Type B pancreatic cell (in vitro differentiated cells): ENCODE results near the gene CABCOCO1. TPM values are rescaled to one million over a fixed set of nuclear protein-coding genes. Genes with fewer than 3 reads are reported as not detected.
A peak's percentile ranks its signal among the peaks of the same experiment; 100 is the strongest.

Experiments
- DNase-seq: peaks from one replicate; pipeline ENCODE4 v3.0.0; 2021; ENCODE audit warnings: mixed read lengths; ENCODE audit not compliant: unreplicated experiment; ENCODE audit errors: extremely low spot score
- H3K27ac Mint-ChIP-seq: 2 replicates; pipeline ENCODE4 v1.8.0; 2021; ENCODE audit warnings: mild to moderate bottlenecking, mixed read lengths
- H3K27me3 Mint-ChIP-seq: 2 replicates; pipeline ENCODE4 v1.8.0; 2021; ENCODE audit warnings: mixed read lengths
- H3K36me3 Mint-ChIP-seq: 2 replicates; pipeline ENCODE4 v1.8.0; 2021; ENCODE audit warnings: mixed read lengths
- H3K4me1 Mint-ChIP-seq: one replicate; pipeline ENCODE4 v1.8.0; 2021; ENCODE audit warnings: mixed read lengths; ENCODE audit not compliant: unreplicated experiment
- H3K4me3 Mint-ChIP-seq: 2 replicates; pipeline ENCODE4 v1.8.0; 2021; ENCODE audit warnings: mild to moderate bottlenecking, mixed read lengths
- H3K9me3 Mint-ChIP-seq: 2 replicates; pipeline ENCODE4 v1.8.0; 2021; ENCODE audit warnings: mixed read lengths
- total RNA-seq: library from RNA; stranded (reverse); gene quantifications from 2 replicates; pipeline ENCODE4 v1.2.1, GENCODE V29; 2021; ENCODE audit warnings: low replicate concordance
- TF ChIP-seq, protein P1 (sequence below): fragments of 200-600 bp; sonication (generic); conservative IDR thresholded peaks from 2 replicates; pipeline ENCODE4 v1.5.0; 2021; ENCODE audit warnings: antibody characterized with exemption, mild to moderate bottlenecking

The CABCOCO1 gene
- total RNA-seq, 1 donor from 2014 or later, result not detected

DNA sequence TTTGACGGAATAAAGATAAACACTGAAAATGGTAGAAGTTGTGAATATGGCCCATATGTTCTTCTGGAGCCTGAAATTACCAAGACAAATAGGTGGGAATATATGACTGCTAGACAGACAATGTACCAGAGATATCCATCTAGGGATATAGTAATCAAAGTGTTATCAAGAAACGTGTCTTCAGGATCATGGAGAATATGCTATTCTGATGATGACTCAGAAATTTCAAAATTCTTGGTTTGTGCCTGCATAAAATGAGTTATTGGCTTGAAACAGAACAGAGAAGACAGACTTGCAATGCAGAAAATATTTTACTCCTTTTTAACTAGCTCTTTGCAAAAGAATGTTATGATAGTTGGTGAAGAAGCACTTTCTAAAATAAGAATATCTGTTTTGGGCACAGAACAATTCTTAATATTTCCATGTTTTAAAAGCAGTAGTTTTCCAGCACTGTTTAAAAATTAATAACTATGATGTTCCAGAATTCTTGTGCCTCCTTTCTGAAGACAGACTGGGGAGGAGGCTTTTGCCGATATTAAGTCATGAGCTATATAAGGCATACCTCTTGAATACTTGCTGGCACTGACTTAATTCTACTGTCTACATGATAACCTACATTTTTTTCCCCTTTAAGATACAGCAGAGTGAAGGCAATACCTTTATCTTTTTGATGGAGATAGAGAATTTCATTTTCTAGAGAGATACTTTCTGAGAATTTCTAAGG lies 34.4 kb upstream of the CABCOCO1 start:
- TF ChIP-seq, protein P1, sequence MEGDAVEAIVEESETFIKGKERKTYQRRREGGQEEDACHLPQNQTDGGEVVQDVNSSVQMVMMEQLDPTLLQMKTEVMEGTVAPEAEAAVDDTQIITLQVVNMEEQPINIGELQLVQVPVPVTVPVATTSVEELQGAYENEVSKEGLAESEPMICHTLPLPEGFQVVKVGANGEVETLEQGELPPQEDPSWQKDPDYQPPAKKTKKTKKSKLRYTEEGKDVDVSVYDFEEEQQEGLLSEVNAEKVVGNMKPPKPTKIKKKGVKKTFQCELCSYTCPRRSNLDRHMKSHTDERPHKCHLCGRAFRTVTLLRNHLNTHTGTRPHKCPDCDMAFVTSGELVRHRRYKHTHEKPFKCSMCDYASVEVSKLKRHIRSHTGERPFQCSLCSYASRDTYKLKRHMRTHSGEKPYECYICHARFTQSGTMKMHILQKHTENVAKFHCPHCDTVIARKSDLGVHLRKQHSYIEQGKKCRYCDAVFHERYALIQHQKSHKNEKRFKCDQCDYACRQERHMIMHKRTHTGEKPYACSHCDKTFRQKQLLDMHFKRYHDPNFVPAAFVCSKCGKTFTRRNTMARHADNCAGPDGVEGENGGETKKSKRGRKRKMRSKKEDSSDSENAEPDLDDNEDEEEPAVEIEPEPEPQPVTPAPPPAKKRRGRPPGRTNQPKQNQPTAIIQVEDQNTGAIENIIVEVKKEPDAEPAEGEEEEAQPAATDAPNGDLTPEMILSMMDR, result no peak
- no peak for DNase-seq
- Mint-ChIP-seq H3K4me3 (peak overlapping the region; percentile 3), H3K27ac (peak overlapping the region; percentile 52), H3K9me3 (no peaks in the 10 kb centered on the region), H3K36me3 (no peaks in the 10 kb centered on the region), H3K4me1 (peaks cover 24% of the 10 kb centered on the region), H3K27me3 (peaks cover 4% of the 10 kb centered on the region)

DNA sequence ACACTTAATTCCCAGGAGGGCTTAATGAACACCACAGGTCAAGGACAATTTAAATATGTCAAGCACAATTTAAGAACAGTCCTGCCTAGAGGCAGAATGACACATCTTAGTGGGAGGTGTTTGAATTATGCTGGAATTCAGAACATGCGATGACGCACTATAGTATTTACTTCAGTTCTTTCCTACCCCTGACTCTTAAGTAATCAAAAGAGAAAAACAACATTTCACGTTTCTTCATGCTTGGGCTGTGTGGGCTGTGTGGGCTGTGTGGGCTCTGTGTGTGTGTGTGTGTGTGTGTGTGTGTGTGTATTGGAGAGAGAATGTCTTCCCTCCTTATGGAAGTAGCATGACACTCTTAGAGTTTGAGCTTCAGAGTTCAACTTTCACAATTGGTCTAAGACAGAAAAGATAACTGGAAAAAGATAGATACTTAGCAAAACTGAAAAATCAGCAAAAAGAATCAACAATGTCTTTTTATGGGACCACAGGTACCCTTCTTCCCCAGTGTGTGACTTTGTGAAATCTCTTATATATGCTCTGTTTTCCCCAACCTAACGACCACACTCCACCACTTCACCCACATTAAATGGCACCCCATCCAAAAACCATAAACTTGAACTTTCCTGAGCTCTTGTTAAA lies 33.7 kb upstream of the CABCOCO1 start:
- H3K27me3 Mint-ChIP-seq, result peaks cover 4% of the 10 kb centered on the region
- DNase-seq, result no peak
- peak overlapping the region; percentile 52 for H3K27ac Mint-ChIP-seq
- H3K9me3 Mint-ChIP-seq, result no peaks in the 10 kb centered on the region
- TF ChIP-seq, protein P1, result no peak
- no peaks in the 10 kb centered on the region for H3K36me3 Mint-ChIP-seq
- peaks cover 18% of the 10 kb centered on the region for H3K4me1 Mint-ChIP-seq
- peak overlapping the region; percentile 3 for H3K4me3 Mint-ChIP-seq

DNA sequence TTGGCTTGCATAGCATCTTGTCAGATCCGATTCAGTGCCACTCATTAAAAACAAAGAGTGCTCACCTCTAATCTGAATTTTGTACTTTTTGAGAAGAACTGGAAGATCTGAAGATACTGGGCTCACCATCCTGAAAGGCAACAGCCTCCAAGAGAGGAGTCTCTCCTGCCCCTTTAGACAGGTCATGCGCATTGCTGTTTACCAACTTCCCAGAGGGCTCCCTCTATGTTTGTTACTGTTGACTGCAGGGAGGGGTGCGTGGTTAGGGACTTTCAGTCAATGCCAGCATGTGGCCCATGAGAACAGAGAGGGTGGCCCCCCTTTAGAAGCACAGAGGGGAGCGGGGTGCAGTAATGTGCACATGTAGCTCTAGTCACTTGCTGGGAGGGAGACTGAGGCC lies 33.2 kb upstream of the CABCOCO1 start:
- TF ChIP-seq, protein P1, result no peak
- Mint-ChIP-seq H3K27me3 (peaks cover 4% of the 10 kb centered on the region), H3K4me1 (peaks cover 18% of the 10 kb centered on the region), H3K36me3 (no peaks in the 10 kb centered on the region), H3K4me3 (no peak overlapping the region), H3K9me3 (no peaks in the 10 kb centered on the region), H3K27ac (peak overlapping the region; percentile 52)
- no peak for DNase-seq

DNA sequence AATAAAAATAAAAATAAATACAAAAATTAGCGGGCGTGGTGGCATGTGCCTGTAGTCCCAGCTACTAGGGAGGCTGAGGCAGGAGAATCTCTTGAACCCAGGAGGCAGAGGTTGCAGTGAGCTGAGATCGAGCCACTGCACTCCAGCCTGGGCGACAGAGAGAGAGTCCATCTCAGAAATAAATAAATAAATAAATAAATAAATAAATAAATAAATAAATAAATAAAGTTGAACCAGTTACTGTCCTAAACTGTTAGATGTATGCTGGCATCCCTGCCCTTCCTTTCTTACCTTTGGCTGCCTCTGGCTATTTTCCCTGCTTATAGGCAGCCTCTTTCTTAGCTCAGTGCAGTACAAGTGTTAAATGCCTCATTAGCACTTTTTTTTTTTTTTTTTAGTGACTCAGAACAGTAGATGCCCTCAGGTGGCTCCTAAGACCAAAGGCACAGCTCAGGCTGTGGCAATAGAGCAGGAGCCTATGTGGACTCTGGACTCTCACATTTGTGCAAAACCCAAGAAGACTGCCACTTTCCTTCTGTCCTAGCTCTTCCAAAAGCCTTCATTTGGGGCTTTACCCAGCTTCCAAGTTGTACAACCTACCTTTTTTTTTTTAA lies 30.6 kb upstream of the CABCOCO1 start:
- no peak overlapping the region for H3K4me3 Mint-ChIP-seq
- H3K36me3 Mint-ChIP-seq, result no peaks in the 10 kb centered on the region
- H3K4me1 Mint-ChIP-seq, result peaks cover 23% of the 10 kb centered on the region
- no peak for DNase-seq
- H3K27me3 Mint-ChIP-seq, result peaks cover 4% of the 10 kb centered on the region
- no peaks in the 10 kb centered on the region for H3K9me3 Mint-ChIP-seq
- H3K27ac Mint-ChIP-seq, result no peak overlapping the region
- TF ChIP-seq, protein P1, result no peak

DNA sequence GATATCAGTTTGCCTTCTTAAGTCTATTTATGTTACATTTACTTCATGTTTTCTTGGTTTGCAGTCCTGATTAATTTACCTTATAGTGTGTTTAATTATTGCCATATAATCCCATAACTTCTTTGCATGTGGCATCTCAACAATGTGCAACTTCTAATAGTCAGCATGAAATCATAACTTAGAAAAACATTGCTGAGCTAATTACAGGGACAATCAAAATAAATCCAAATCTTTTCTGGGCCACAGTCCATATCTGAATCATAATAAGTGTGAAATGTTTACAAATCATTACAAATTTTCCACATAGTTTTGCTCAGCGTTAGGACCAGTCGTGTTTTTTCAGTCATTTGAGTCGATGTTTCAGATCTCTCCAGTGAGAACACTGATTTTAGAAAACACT lies 29.1 kb upstream of the CABCOCO1 start:
- no peak for DNase-seq
- Mint-ChIP-seq H3K4me1 (peaks cover 13% of the 10 kb centered on the region), H3K9me3 (no peaks in the 10 kb centered on the region), H3K27me3 (peaks cover 1% of the 10 kb centered on the region), H3K27ac (no peak overlapping the region), H3K4me3 (no peak overlapping the region), H3K36me3 (no peaks in the 10 kb centered on the region)
- TF ChIP-seq, protein P1, result no peak
